ENCODE results near the gene CCR3. TPM values are rescaled to one million over a fixed set of nuclear protein-coding genes. Genes with fewer than 3 reads are reported as not detected.

The CCR3 gene
- total RNA-seq, 5 donors from 2014 or later (not counting 1 experiment from before 2014, with no cell fraction given), result 0.33 to 1.2 (median 0.55) TPM; not detected in 2

- Mint-ChIP-seq H3K9me3 (peaks cover 0 to 8% (median 2%) of the 10 kb centered on the region in 3 donors), H3K27ac (no peak overlapping the region), H3K4me3 (no peak overlapping the region), H3K36me3 (no peaks in the 10 kb centered on the region), H3K4me1 (peaks cover 0 to 2% (median 0%) of the 10 kb centered on the region in 3 donors), H3K27me3 (no peaks in the 10 kb centered on the region)
- no peak for ATAC-seq (replicated peaks in 1 of 4)
- Histone ChIP-seq H3K36me3 (ENCODE audit: control insufficient read depth in 2 of 2, extremely low read depth in 1 of 2, insufficient read depth in 1 of 2, low read length in 1 of 2) (no peaks in the 10 kb centered on the region), H3K4me3 (ENCODE audit: control insufficient read depth in 1 of 2, extremely low read depth in 1 of 2, low read length in 1 of 2) (no peak overlapping the region), H3K9me3 (no peaks in the 10 kb centered on the region), H3K4me1 (ENCODE audit: control insufficient read depth in 1 of 2, extremely low read depth in 1 of 2, insufficient read depth in 2 of 2, low read length in 2 of 2) (peaks cover 12 to 24% of the 10 kb centered on the region in 2 experiments), H3K27me3 (replicated peaks in 1 of 2; ENCODE audit: control insufficient read depth in 2 of 2, extremely low read depth in 1 of 2, insufficient read depth in 2 of 2, low read length in 1 of 2) (no peaks in the 10 kb centered on the region), H3K27ac (ENCODE audit: low read length) (no peak overlapping the region)
- POLR2A ChIA-PET, result no interaction called here
- CTCF ChIA-PET, result no interaction called here
- WGBS (ENCODE audit: insufficient coverage), result no CpG with 5 or more reads among the region's 4 CpGs
- no peak for DNase-seq
Measured at GRCh38 chr3:46215810-46216414, 26.3 kb upstream of the CCR3 start.

GRCh38 chr3:46218196-46218709 lies 24.0 kb upstream of the CCR3 start:
- ChIA-PET CTCF (interaction anchor here in 1 of 2 donors (0.7 kb wide), 1 partner anchor 159 kb away, joined by 3 read pairs; no protein-coding TSS in a partner anchor), POLR2A (no interaction called here)
- no peak overlapping the region for H3K27ac Mint-ChIP-seq
- WGBS (ENCODE audit: insufficient coverage), result no CpG with 5 or more reads among the region's 2 CpGs
- H3K27ac ChIP-seq (ENCODE audit: low read length), result no peak overlapping the region
- H3K27me3 ChIP-seq (replicated peaks in 1 of 2; ENCODE audit: control insufficient read depth in 2 of 2, extremely low read depth in 1 of 2, insufficient read depth in 2 of 2, low read length in 1 of 2), result no peaks in the 10 kb centered on the region
- no peak overlapping the region for H3K4me3 ChIP-seq (ENCODE audit: control insufficient read depth in 1 of 2, extremely low read depth in 1 of 2, low read length in 1 of 2)
- H3K9me3 Mint-ChIP-seq, result peaks cover 0 to 8% (median 2%) of the 10 kb centered on the region in 3 donors
- H3K4me1 ChIP-seq (ENCODE audit: control insufficient read depth in 1 of 2, extremely low read depth in 1 of 2, insufficient read depth in 2 of 2, low read length in 2 of 2), result peaks cover 9 to 15% of the 10 kb centered on the region in 2 experiments
- H3K4me3 Mint-ChIP-seq, result no peak overlapping the region
- H3K27me3 Mint-ChIP-seq, result no peaks in the 10 kb centered on the region
- H3K4me1 Mint-ChIP-seq, result peaks cover 0 to 4% (median 2%) of the 10 kb centered on the region in 3 donors
- ATAC-seq (replicated peaks in 1 of 4) (no peak), DNase-seq (no peak)
- no peaks in the 10 kb centered on the region for H3K9me3 ChIP-seq
- H3K36me3 Mint-ChIP-seq, result no peaks in the 10 kb centered on the region
- H3K36me3 ChIP-seq (ENCODE audit: control insufficient read depth in 2 of 2, extremely low read depth in 1 of 2, insufficient read depth in 1 of 2, low read length in 1 of 2), result no peaks in the 10 kb centered on the region

- H3K27ac Mint-ChIP-seq, result no peak overlapping the region
Measured at GRCh38 chr3:46221391-46221790, 20.9 kb upstream of the CCR3 start.

GRCh38 chr3:46221938-46222337 lies 20.3 kb upstream of the CCR3 start:
- H3K36me3 ChIP-seq (ENCODE audit: control insufficient read depth in 2 of 2, extremely low read depth in 1 of 2, insufficient read depth in 1 of 2, low read length in 1 of 2), result no peaks in the 10 kb centered on the region
- no peaks in the 10 kb centered on the region for H3K27me3 ChIP-seq (replicated peaks in 1 of 2; ENCODE audit: control insufficient read depth in 2 of 2, extremely low read depth in 1 of 2, insufficient read depth in 2 of 2, low read length in 1 of 2)
- ATAC-seq (replicated peaks in 1 of 4) (no peak), DNase-seq (no peak)
- peaks cover 0 to 4% (median 0%) of the 10 kb centered on the region in 3 donors for H3K4me1 Mint-ChIP-seq
- POLR2A ChIA-PET, result no interaction called here
- CTCF ChIA-PET, result no interaction called here
- H3K9me3 ChIP-seq, result no peaks in the 10 kb centered on the region
- H3K4me3 ChIP-seq (ENCODE audit: control insufficient read depth in 1 of 2, extremely low read depth in 1 of 2, low read length in 1 of 2), result no peak overlapping the region
- no peak overlapping the region for H3K27ac Mint-ChIP-seq
- H3K36me3 Mint-ChIP-seq, result no peaks in the 10 kb centered on the region
- peaks cover 0 to 2% of the 10 kb centered on the region in 2 experiments for H3K4me1 ChIP-seq (ENCODE audit: control insufficient read depth in 1 of 2, extremely low read depth in 1 of 2, insufficient read depth in 2 of 2, low read length in 2 of 2)
- H3K27me3 Mint-ChIP-seq, result no peaks in the 10 kb centered on the region
- no peak overlapping the region for H3K27ac ChIP-seq (ENCODE audit: low read length)
- H3K9me3 Mint-ChIP-seq, result peaks cover 5 to 13% (median 9%) of the 10 kb centered on the region in 3 donors
- WGBS (ENCODE audit: insufficient coverage), result no CpG with 5 or more reads among the region's 1 CpG
- H3K4me3 Mint-ChIP-seq, result no peak overlapping the region

More at GRCh38 chr3:46221391-46221790, 20.9 kb upstream of the CCR3 start:
- ChIA-PET CTCF (no interaction called here), POLR2A (no interaction called here)
- H3K36me3 ChIP-seq (ENCODE audit: control insufficient read depth in 2 of 2, extremely low read depth in 1 of 2, insufficient read depth in 1 of 2, low read length in 1 of 2), result no peaks in the 10 kb centered on the region
- no peaks in the 10 kb centered on the region for H3K27me3 Mint-ChIP-seq
- H3K9me3 Mint-ChIP-seq, result peaks cover 2 to 10% (median 6%) of the 10 kb centered on the region in 3 donors
- WGBS (ENCODE audit: insufficient coverage), result 60% methylated on average over 1 of the region's 4 CpGs
- no peaks in the 10 kb centered on the region for H3K9me3 ChIP-seq
- no peaks in the 10 kb centered on the region for H3K27me3 ChIP-seq (replicated peaks in 1 of 2; ENCODE audit: control insufficient read depth in 2 of 2, extremely low read depth in 1 of 2, insufficient read depth in 2 of 2, low read length in 1 of 2)
- peaks cover 0 to 4% (median 0%) of the 10 kb centered on the region in 3 donors for H3K4me1 Mint-ChIP-seq
- no peak for DNase-seq
- H3K4me3 Mint-ChIP-seq, result no peak overlapping the region
- no peak for ATAC-seq (replicated peaks in 1 of 4)
- H3K4me3 ChIP-seq (ENCODE audit: control insufficient read depth in 1 of 2, extremely low read depth in 1 of 2, low read length in 1 of 2), result no peak overlapping the region
- peaks cover 0 to 2% of the 10 kb centered on the region in 2 experiments for H3K4me1 ChIP-seq (ENCODE audit: control insufficient read depth in 1 of 2, extremely low read depth in 1 of 2, insufficient read depth in 2 of 2, low read length in 2 of 2)
- no peaks in the 10 kb centered on the region for H3K36me3 Mint-ChIP-seq
- no peak overlapping the region for H3K27ac ChIP-seq (ENCODE audit: low read length)

- 100% methylated on average over 1 of the region's 7 CpGs for WGBS (ENCODE audit: insufficient coverage)
- ChIA-PET POLR2A (no interaction called here), CTCF (no interaction called here)
- peaks cover 0 to 2% of the 10 kb centered on the region in 2 experiments for H3K4me1 ChIP-seq (ENCODE audit: control insufficient read depth in 1 of 2, extremely low read depth in 1 of 2, insufficient read depth in 2 of 2, low read length in 2 of 2)
- Mint-ChIP-seq H3K27ac (no peak overlapping the region), H3K36me3 (no peaks in the 10 kb centered on the region), H3K9me3 (peaks cover 5 to 13% (median 9%) of the 10 kb centered on the region in 3 donors), H3K4me1 (peaks cover 0 to 4% (median 0%) of the 10 kb centered on the region in 3 donors), H3K27me3 (no peaks in the 10 kb centered on the region), H3K4me3 (no peak overlapping the region)
- no peak overlapping the region for H3K27ac ChIP-seq (ENCODE audit: low read length)
- ATAC-seq (replicated peaks in 1 of 4) (no peak), DNase-seq (no peak)
- no peaks in the 10 kb centered on the region for H3K27me3 ChIP-seq (replicated peaks in 1 of 2; ENCODE audit: control insufficient read depth in 2 of 2, extremely low read depth in 1 of 2, insufficient read depth in 2 of 2, low read length in 1 of 2)
- H3K9me3 ChIP-seq, result no peaks in the 10 kb centered on the region
- no peaks in the 10 kb centered on the region for H3K36me3 ChIP-seq (ENCODE audit: control insufficient read depth in 2 of 2, extremely low read depth in 1 of 2, insufficient read depth in 1 of 2, low read length in 1 of 2)
- H3K4me3 ChIP-seq (ENCODE audit: control insufficient read depth in 1 of 2, extremely low read depth in 1 of 2, low read length in 1 of 2), result no peak overlapping the region
Measured at GRCh38 chr3:46222435-46223161, 19.7 kb upstream of the CCR3 start.

GRCh38 chr3:46228260-46229242 lies 13.7 kb upstream of the CCR3 start:
- ChIA-PET POLR2A (no interaction called here), CTCF (no interaction called here)
- H3K36me3 Mint-ChIP-seq, result no peaks in the 10 kb centered on the region
- H3K9me3 Mint-ChIP-seq, result peaks cover 5 to 6% (median 6%) of the 10 kb centered on the region in 3 donors
- H3K4me3 ChIP-seq (ENCODE audit: control insufficient read depth in 1 of 2, extremely low read depth in 1 of 2, low read length in 1 of 2), result no peak overlapping the region
- WGBS (ENCODE audit: insufficient coverage), result no CpG with 5 or more reads among the region's 5 CpGs
- peaks cover 6 to 13% (median 6%) of the 10 kb centered on the region in 3 donors for H3K4me1 Mint-ChIP-seq
- no peaks in the 10 kb centered on the region for H3K36me3 ChIP-seq (ENCODE audit: control insufficient read depth in 2 of 2, extremely low read depth in 1 of 2, insufficient read depth in 1 of 2, low read length in 1 of 2)
- ATAC-seq (replicated peaks in 1 of 4) (peak in 2 of 4 experiments; percentile 43 to 64), DNase-seq (peak in 2 of 35 experiments; percentile 12 to 22)
- no peak overlapping the region for H3K27ac ChIP-seq (ENCODE audit: low read length)
- H3K27ac Mint-ChIP-seq, result no peak overlapping the region
- no peaks in the 10 kb centered on the region for H3K9me3 ChIP-seq
- peaks cover 0 to 8% of the 10 kb centered on the region in 2 donors for H3K27me3 Mint-ChIP-seq
- no peak overlapping the region for H3K4me3 Mint-ChIP-seq
- peaks cover 0 to 5% of the 10 kb centered on the region in 2 experiments for H3K27me3 ChIP-seq (replicated peaks in 1 of 2; ENCODE audit: control insufficient read depth in 2 of 2, extremely low read depth in 1 of 2, insufficient read depth in 2 of 2, low read length in 1 of 2)
- H3K4me1 ChIP-seq (ENCODE audit: control insufficient read depth in 1 of 2, extremely low read depth in 1 of 2, insufficient read depth in 2 of 2, low read length in 2 of 2), result no peaks in the 10 kb centered on the region
